Breast epithelium (tissue), 3 donors: Measurements from ENCODE around the gene CBFA2T3.

Experiments used
- POLR2A ChIP-seq: fragments of 450-650 bp; IDR thresholded peaks from one replicate; pipeline ENCODE4 v1.6.1; 2016; ENCODE audit warnings: antibody characterized with exemption, mild to moderate bottlenecking, moderate library complexity
- TF ChIP-seq, protein P1 (sequence below), 3 donors: fragments of 450-650 bp; IDR thresholded peaks; one replicate each; pipeline ENCODE4 v1.5.1; 2016 to 2017; ENCODE audit warnings: antibody characterized with exemption in 3 of 3, mild to moderate bottlenecking in 3 of 3, moderate library complexity in 3 of 3

GRCh38 chr16:88920618-88921590 is 56.1 kb downstream of the CBFA2T3 start:
- TF ChIP-seq, protein P1, sequence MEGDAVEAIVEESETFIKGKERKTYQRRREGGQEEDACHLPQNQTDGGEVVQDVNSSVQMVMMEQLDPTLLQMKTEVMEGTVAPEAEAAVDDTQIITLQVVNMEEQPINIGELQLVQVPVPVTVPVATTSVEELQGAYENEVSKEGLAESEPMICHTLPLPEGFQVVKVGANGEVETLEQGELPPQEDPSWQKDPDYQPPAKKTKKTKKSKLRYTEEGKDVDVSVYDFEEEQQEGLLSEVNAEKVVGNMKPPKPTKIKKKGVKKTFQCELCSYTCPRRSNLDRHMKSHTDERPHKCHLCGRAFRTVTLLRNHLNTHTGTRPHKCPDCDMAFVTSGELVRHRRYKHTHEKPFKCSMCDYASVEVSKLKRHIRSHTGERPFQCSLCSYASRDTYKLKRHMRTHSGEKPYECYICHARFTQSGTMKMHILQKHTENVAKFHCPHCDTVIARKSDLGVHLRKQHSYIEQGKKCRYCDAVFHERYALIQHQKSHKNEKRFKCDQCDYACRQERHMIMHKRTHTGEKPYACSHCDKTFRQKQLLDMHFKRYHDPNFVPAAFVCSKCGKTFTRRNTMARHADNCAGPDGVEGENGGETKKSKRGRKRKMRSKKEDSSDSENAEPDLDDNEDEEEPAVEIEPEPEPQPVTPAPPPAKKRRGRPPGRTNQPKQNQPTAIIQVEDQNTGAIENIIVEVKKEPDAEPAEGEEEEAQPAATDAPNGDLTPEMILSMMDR (IDR thresholded peaks at IDR 0.05), result no peak
- TF ChIP-seq POLR2A, result no peak
